HG03159 (cell line): ENCODE results near the gene PRCD.

Experiments used
- ATAC-seq: cut with Tn5 transposase; IDR thresholded peaks from one replicate; pipeline ENCODE4 v1.9.1; 2021; ENCODE audit warnings: mild to moderate bottlenecking, moderate library complexity; ENCODE audit not compliant: unreplicated experiment

PRCD gene

GRCh38 chr17:76567634-76568432, 28.0 kb downstream of the PRCD start:
- no peak for ATAC-seq

GRCh38 chr17:76568811-76569221, 29.0 kb downstream of the PRCD start:
- ATAC-seq, result no peak

DNA sequence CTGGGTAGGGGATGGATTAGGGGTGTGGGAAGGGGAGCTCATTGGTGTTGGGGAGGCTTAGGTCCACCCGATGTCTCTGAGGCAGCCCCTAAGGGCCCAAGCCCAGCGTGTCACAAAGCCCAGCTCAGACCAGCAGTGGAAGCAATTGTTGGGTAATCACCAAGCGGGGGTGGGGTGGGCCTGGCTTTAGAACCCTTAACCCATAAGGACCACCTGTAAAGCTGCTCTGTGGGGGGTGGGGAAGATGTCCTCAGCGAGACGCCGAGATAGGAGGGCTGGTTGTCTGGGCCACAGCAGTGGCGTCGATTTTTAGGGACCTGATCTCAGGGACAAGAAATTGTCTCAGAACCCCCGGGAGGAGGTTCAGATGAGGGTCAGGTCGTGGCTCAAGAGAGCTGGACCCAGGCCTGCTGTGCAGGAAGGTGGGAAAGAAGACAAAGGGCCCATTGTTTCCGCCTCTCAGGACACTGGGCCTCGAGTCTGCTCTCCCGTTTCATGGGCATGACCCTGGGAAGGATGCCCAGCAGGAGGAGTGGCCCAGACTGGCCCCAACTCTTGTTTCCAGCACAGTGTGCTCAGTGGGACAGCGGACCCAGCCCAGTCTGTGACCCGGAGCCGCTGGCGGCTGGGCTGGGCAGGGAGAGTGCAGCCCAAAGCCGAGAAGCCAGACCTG, 29.9 kb downstream of the PRCD start:
- no peak for ATAC-seq

GRCh38 chr17:76570457-76570856, 30.6 kb downstream of the PRCD start:
- ATAC-seq, result no peak

DNA sequence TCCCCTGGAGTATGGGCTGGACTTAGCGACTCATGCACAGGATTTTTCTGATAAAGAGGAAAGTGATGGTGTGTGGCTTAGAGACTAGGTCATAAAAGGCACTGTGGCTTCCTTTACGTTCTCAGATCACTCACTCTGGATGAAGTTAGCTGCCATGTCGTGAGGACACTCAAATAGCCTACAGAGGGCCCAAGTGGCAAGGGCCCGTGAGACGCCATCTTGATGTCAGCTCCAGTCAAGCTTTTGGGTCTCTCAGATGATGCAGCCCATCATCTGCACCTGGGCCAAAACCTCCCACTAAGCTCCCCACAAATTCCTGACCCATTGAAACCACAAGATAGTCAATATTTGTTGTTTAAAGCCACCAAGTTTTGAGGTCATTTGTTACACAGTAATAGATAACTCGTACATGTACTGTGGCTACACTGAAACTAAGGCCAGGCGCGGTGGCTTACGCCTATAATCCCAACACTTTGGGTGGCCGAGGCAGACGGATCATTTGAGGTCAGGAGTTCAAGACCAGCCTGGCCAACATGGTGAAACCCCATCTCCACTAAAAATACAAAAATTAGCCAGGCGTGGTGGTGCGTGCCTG, 31.1 kb downstream of the PRCD start:
- ATAC-seq, result no peak

DNA sequence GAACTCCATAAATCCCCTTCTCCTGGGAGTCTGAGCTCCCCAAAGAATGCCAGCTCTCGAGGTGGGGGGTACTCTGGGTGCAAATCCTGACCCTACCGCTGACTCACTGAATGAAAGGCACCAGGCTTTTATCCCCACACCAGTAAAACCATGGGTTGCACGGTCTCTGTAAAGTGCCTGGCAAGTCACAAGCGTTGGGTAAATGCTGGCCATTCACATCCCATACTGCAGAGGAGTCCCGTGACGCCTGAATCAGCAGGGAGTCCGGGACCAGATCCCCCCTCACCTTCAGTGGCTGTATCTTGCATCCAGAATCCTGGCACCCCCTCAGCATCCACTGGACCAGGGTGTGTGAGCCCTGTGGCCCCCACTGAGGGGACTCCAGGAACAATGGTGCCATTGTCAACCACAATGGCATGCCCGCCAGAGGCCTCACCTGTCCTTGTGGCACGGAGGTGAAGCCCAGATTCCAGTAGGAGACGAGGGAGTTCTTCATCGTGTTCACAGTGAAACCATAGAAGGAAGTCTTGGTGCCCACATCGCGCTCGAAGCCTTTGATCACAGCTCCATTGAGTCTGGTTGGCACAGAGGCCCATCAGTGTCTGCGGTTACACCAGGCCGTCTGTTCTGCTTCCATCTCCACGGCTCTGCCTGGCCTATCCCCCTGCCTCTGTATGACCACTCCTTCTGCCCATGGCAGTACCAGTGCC, 32.5 kb downstream of the PRCD start:
- ATAC-seq, result no peak

- ATAC-seq, result no peak
Measured at GRCh38 chr17:76573096-76573495, 33.3 kb downstream of the PRCD start.

DNA sequence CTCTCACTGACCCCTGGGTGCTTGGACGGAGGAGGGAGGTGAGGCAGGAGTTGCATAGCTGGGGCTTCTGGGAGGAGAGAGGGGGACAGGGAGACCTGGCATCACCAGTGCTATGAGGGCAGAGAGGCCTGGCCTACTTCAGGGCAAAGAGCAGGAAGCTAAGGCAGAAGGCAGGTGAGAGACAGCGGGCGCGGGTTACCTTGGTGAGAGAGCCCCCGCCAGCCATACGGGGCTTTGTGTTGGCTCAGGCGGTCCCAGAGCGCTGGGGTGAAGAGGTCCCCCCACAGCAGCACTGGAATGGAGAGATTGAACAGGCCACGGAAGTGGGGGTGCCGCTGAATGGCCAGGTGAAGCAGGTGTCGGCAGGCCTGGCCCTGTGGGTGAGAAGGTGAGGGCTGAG, 34.3 kb downstream of the PRCD start:
- no peak for ATAC-seq

- no peak for ATAC-seq
Measured at GRCh38 chr17:76575570-76575969, 35.7 kb downstream of the PRCD start.

DNA sequence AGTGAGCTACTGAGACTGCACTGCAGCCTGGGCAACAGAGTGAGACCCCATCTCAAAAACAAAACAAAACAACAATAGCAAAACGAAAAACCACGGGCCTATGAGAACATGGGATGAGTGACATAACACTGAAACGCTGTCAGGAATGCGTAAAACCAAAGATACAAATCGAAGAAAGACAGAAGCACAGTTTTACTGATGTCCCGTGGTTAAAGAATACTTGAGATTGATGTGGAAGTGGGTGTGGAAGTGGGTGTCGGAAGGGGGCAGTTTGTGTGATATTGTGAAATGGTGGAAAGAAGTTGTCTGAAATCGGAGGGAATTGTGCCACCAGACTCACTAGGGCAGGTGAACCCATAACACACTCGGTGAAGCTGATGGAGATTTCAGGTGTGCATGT, 36.3 kb downstream of the PRCD start:
- no peak for ATAC-seq

DNA sequence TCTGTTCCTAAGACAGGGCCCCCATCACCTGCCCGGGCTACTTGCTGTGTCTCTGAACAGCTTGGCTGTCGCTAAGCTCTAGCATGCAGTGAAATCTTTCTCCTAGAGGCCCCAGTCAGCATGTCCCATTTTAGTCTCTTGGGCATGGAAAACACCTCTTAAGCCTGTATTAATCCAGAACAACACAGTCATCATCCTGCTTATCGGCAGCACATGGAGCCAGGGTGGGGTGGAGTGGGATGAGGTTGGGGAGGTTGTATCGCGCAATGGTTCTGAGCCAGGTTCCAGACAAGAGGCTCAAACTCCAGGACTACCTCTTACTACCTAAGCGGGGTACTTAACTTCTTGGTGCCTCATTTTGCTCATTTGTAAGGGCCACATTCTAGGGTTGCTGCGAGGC, 38.0 kb downstream of the PRCD start:
- ATAC-seq, result no peak

DNA sequence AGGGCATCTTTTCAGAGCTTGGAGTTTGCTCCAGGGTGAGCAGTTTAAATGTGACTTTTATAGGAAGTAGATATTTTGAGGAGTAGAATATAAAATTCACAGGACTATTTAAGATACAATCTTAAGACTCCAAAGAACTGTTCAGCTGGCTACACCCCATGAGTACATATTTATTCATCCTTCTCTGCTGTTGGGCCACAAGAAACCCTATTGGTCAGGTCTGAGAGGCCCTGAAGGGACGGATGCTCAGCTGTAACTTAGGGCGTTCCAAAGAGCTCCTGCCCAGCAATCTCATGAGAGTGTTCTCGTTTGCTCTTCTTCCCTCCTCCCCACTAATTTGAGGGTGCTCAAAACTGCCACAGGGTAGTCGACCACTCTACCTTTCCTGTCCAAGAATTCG, 38.5 kb downstream of the PRCD start:
- ATAC-seq, result no peak

DNA sequence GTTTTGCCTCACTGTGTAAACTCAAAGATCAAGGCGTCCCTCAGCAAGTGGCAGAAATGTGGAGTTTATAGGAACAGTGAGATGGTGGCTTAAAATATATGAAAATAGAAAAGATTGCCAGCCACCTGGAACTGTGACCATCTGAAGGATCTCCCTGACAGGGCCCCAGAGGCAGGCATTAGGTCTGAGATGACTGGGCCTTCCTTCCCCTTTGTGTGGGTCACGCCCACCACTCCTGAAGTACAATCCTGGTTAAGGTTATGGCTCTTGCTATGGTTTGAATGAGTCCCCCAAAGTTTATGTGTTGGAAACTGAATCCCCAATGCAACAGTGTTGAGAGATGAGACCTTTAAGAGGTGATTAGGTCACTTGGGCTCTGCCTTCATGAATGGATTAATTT, 39.4 kb downstream of the PRCD start:
- no peak for ATAC-seq

DNA sequence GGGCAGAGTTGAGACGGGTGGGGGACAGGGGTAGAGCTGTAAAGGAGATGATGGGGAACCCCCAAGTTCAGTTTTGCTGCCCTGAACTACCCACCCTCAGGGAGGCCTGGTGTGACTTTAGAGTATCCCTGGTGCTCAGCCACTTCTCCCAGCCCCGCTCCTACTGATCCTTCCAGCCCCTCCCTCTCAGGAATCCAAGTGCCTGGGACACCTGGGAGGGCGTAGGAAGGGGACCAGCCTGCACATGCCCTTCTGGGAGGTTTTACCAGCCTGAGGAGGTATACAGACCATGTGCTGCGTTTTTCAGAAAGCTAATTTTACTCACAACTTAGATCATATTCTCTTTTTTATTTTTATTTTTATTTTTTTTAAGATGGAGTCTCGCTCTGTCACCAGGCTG, 41.7 kb downstream of the PRCD start:
- no peak for ATAC-seq

GRCh38 chr17:76582660-76583059, 42.8 kb downstream of the PRCD start:
- no peak for ATAC-seq

GRCh38 chr17:76584427-76585032, 44.7 kb downstream of the PRCD start:
- ATAC-seq, result no peak

- no peak for ATAC-seq
Measured at GRCh38 chr17:76585033-76585648, 45.3 kb downstream of the PRCD start.

GRCh38 chr17:76585649-76586593, 46.1 kb downstream of the PRCD start, which contains the start of gene ST6GALNAC2:
Gene ST6GALNAC2 (minus strand): TSS chr17:76585860. CDS start chr17:76585808, 52 bp downstream.
- ATAC-seq, result no peak

DNA sequence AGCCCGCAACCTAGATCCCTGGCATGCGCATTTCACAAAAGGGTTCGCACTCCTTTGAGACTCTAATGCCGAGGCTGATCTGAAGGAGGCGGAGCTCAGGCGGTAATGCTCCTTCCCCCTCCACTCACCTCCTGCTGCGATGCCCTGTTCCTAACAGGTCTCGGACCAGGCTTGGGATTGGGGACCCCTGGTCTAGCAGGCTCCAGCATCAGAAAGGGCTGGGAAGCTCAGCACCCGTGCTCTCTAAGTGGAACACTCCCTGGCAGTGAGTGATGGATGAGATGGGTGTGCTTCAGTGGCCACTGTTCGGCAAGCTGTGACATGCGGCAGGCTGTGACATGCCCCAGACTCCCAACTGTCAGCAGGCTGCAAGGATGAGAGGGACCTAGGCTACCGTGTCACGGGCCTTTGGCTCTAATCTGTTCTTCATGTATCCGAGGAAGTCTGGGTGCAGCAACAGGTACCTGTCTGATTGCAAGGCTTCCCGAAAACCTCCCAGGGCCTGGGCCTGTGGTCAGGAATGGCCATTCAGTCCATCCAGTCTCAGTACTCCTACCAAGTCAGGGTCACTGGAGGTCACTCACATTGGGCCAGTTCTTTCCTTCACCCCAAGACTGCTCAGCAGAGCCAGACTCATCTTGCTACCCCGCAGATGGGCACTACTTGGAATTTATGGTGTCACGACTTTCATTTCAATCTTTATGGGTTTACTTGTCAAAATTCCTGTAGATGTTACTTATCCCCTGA, 47.1 kb downstream of the PRCD start:
- ATAC-seq, result no peak
